DOHH2 (cell line): Measurements from ENCODE around the gene SARNP.

Source experiments
- EZH2phosphoT487 ChIP-seq: fragments of 200-600 bp; sonication (generic); IDR thresholded peaks from 2 replicates; pipeline ENCODE4 v1.6.1; 2017; ENCODE audit warnings: borderline replicate concordance, mild to moderate bottlenecking, antibody characterized with exemption, low read length, moderate library complexity, mixed read lengths
- TF ChIP-seq, protein P1 (sequence below): fragments of 200-600 bp; sonication (generic); IDR thresholded peaks from one replicate; pipeline ENCODE4 v1.5.1; 2014; ENCODE audit warnings: antibody characterized with exemption, mild to moderate bottlenecking, low read depth, low read length; ENCODE audit not compliant: poor library complexity, severe bottlenecking

DNA sequence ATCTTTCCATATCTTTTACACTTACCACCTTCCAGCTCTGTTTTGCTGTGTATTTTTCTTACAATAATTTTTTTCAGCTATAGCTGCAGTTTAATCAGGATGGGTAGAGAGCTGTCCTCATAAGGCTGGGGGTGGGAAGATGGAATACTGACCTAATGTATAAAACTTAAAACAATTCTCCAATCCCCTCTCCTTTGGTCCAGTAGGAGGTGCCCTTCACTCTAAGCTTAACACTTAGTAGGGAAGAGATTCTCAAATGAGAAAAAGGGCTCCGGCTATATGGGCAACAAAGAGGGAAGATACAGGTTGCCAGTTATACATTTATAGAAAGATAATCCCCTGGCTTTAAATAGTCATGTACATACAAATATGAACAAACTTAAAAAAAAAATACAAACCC is 3.2 kb upstream of the SARNP start:
- TF ChIP-seq, protein P1, sequence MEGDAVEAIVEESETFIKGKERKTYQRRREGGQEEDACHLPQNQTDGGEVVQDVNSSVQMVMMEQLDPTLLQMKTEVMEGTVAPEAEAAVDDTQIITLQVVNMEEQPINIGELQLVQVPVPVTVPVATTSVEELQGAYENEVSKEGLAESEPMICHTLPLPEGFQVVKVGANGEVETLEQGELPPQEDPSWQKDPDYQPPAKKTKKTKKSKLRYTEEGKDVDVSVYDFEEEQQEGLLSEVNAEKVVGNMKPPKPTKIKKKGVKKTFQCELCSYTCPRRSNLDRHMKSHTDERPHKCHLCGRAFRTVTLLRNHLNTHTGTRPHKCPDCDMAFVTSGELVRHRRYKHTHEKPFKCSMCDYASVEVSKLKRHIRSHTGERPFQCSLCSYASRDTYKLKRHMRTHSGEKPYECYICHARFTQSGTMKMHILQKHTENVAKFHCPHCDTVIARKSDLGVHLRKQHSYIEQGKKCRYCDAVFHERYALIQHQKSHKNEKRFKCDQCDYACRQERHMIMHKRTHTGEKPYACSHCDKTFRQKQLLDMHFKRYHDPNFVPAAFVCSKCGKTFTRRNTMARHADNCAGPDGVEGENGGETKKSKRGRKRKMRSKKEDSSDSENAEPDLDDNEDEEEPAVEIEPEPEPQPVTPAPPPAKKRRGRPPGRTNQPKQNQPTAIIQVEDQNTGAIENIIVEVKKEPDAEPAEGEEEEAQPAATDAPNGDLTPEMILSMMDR: peak; percentile 44
- TF ChIP-seq EZH2phosphoT487: no peak
